Upper lobe of left lung (tissue), 6 donors: ENCODE data around the gene PNLIPRP2. TPM values are rescaled to one million over a fixed set of nuclear protein-coding genes. Genes with fewer than 3 reads are reported as not detected.

Experiments used
- ATAC-seq, 2 donors: fragments of 200-7000 bp; cut with Tn5 transposase; one replicate each; pipeline ENCODE4 v1.9.1; 2022; ENCODE audit warnings: mild to moderate bottlenecking in 2 of 2, moderate library complexity in 2 of 2; ENCODE audit not compliant: low FRiP score in 2 of 2
- DNase-seq, 2 donors: peaks; one replicate each; pipeline ENCODE4 v3.0.0-alpha.2; 2019 to 2020
- H3K27ac ChIP-seq, 4 donors: fragments of 200-600 bp; sonication (generic); one replicate each; pipeline ENCODE4 v1.5.1; 2016 to 2019
- H3K27me3 ChIP-seq, 4 donors: fragments of 200-600 bp; sonication (generic); one replicate each; pipeline ENCODE4 v1.5.1; 2017 to 2019
- H3K36me3 ChIP-seq, 4 donors: fragments of 200-600 bp; sonication (generic); one replicate each; pipeline ENCODE4 v1.5.1; 2016 to 2019
- H3K4me1 ChIP-seq, 4 donors: fragments of 200-600 bp; sonication (generic); one replicate each; pipeline ENCODE4 v1.5.1; 2018 to 2019
- H3K4me3 ChIP-seq, 4 donors: fragments of 200-600 bp; sonication (generic); one replicate each; pipeline ENCODE4 v1.5.1; 2017 to 2019; ENCODE audit warnings: mild to moderate bottlenecking in 2 of 4, moderate library complexity in 1 of 4
- H3K9me3 ChIP-seq, 4 donors: fragments of 200-600 bp; sonication (generic); one replicate each; pipeline ENCODE4 v1.5.1; 2018 to 2019
- EP300 ChIP-seq, 4 donors: sonication (generic); formaldehyde crosslinking; IDR thresholded peaks; one replicate each; pipeline ENCODE4 v1.5.1; 2017; ENCODE audit warnings: antibody characterized with exemption in 4 of 4, control low read depth in 2 of 4
- POLR2A ChIP-seq, 4 donors: fragments of 450-650 bp; IDR thresholded peaks; one replicate each; pipeline ENCODE4 v1.5.1; 2016 to 2017; ENCODE audit warnings: antibody characterized with exemption in 4 of 4, mild to moderate bottlenecking in 2 of 4
- POLR2AphosphoS5 ChIP-seq, 2 donors: sonication (generic); formaldehyde crosslinking; IDR thresholded peaks; one replicate each; pipeline ENCODE4 v1.5.1; 2017; ENCODE audit warnings: antibody characterized with exemption in 2 of 2
- WGBS, 2 donors: methylation state at CpG; one replicate each; pipeline ENCODE4 v1.1.5; 2017 to 2018; 5-methylcytosine and 5-hydroxymethylcytosine counted together
- total RNA-seq, 6 donors: library from RNA; depleted of rRNA in 4 of 6; stranded (reverse); fragments of >200 nt in 4 of 6; gene quantifications; one replicate each; pipeline versions ENCODE4 v1.1.0 to v1.2.1, GENCODE V29; 2016 to 2021
- TF ChIP-seq, protein P1 (sequence below), 6 experiments: fragments of 450-650 bp in 4 of 6; fragments of 200-600 bp in 2 of 6; sonication (generic) in 2 of 6; IDR thresholded peaks; one replicate each; pipeline ENCODE4 v1.5.1; 2016 to 2019; ENCODE audit warnings: antibody characterized with exemption in 6 of 6
- donor health status: DM: no; HTN: no; CAD: no; lungs with moderate emphysema.
- donor health status: DM: no; HTN: yes; CAD: no; lungs with severe emphysema.

PNLIPRP2 gene
- total RNA-seq, 6 donors from 2014 or later = 0.49 to 0.88 TPM; not detected in 4

DNA sequence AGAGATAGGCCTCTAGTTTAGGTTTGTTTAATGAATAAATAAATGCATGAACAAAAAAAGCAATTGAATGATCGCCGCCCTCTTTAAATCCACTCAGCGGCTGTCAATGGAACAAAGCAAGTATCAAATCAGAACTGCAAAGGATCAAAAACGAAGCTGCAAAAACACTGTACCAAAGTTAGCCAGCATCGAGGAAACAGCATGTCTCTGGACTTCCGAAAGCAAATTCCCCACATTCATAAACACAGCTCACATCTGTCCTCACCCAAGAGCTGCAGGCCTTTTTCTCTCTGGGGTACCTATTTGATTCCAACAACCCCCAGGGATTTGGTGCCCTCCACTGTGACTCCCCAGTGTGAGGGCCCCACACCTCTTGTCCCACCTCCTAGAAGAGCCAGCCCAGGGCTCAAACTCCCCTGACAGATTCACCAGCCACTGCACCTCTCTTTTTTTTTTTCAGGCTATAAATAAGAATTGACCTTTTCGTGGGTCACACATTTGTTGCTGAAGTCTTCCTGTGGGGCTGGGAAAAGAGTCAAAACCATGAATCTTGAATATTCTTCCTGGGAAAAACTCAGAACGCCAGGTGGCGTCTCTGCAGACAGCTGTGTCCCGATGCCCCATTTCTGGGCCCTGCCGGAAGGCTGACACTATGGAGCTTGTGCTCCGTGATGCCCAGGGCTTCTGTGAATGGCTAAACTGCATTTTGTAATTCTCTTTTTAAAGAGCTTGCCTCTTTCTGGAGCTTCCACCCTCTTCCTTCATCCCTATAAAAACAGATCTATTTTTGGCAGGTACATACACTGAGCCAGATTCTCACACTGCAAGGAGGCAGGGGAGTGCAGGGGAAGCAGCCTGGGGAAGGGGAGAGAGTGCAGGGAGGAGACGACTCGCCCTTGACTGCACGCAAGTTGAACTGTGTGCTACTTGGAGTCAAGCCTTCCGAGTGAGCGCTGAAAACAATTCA lies 69.9 kb downstream of the PNLIPRP2 start:
- no peak for TF ChIP-seq POLR2A (IDR thresholded peaks at IDR 0.05)
- no peak for TF ChIP-seq EP300 (IDR thresholded peaks at IDR 0.05)
- TF ChIP-seq, protein P1, sequence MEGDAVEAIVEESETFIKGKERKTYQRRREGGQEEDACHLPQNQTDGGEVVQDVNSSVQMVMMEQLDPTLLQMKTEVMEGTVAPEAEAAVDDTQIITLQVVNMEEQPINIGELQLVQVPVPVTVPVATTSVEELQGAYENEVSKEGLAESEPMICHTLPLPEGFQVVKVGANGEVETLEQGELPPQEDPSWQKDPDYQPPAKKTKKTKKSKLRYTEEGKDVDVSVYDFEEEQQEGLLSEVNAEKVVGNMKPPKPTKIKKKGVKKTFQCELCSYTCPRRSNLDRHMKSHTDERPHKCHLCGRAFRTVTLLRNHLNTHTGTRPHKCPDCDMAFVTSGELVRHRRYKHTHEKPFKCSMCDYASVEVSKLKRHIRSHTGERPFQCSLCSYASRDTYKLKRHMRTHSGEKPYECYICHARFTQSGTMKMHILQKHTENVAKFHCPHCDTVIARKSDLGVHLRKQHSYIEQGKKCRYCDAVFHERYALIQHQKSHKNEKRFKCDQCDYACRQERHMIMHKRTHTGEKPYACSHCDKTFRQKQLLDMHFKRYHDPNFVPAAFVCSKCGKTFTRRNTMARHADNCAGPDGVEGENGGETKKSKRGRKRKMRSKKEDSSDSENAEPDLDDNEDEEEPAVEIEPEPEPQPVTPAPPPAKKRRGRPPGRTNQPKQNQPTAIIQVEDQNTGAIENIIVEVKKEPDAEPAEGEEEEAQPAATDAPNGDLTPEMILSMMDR (IDR thresholded peaks at IDR 0.05) = no peak
- no peak for TF ChIP-seq POLR2AphosphoS5 (IDR thresholded peaks at IDR 0.05)
- H3K36me3 ChIP-seq = no peaks in the 10 kb centered on the region
- no peaks in the 10 kb centered on the region for H3K9me3 ChIP-seq
- no peaks in the 10 kb centered on the region for H3K27me3 ChIP-seq
- ATAC-seq (no peak), DNase-seq (no peak)
- 61 to 62% methylated on average over 17 of the region's 17 CpGs for WGBS, 2 donors
- H3K4me3 ChIP-seq = no peak overlapping the region
- peaks cover 0 to 8% (median 4%) of the 10 kb centered on the region in 4 donors for H3K4me1 ChIP-seq
- no peak overlapping the region for H3K27ac ChIP-seq

DNA sequence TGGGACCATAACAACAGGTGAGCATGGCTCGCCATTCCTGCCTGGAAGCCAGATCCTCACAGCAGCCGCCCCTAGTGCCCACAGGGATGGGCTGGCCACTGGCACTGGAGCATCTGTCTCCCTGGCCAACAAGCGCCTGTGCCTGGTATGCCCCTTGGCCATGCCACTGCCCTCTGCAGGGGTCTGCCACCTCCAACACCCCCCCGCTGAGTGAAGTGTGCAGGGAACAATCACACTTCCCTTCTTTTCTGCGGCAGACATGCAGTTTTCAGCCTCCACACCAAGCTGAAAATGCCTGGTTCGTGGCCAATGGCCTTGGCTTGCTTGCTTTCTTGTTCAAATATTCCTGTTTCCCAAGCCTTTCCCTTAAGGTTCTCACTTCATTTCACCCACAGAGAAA lies 70.9 kb downstream of the PNLIPRP2 start:
- Histone ChIP-seq H3K4me3 (no peak overlapping the region), H3K9me3 (no peaks in the 10 kb centered on the region), H3K36me3 (no peaks in the 10 kb centered on the region), H3K27me3 (no peaks in the 10 kb centered on the region), H3K27ac (no peak overlapping the region), H3K4me1 (peaks cover 0 to 8% (median 4%) of the 10 kb centered on the region in 4 donors)
- TF ChIP-seq POLR2AphosphoS5 (IDR thresholded peaks at IDR 0.05) (no peak), POLR2A (IDR thresholded peaks at IDR 0.05) (no peak), EP300 (IDR thresholded peaks at IDR 0.05) (no peak)
- TF ChIP-seq, protein P1 (IDR thresholded peaks at IDR 0.05) = no peak
- ATAC-seq = peak in 1 of 2 donors; percentile 3
- WGBS, 2 donors = 59 to 72% methylated on average over 3 to 6 of the region's 6 CpGs
- DNase-seq = no peak

DNA sequence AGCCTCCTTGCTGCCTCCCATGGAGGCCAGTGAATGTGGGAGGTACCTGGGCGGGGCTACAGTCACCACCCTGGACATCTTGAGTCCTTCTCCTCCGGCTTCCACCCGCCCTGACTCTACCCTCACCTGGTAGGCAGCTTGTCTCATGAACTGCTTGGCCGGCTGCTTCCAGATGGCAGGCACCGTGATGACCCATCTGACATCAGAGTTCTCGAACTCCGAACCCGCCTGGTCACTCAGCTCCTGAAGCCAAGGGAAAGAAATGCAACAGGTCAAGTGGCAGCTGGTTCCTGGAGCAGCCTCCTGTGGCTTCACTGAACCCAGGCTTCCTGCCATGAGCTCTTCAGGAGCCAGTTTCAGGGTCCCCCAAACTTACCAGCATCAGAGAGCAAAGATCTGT lies 71.5 kb downstream of the PNLIPRP2 start:
- ATAC-seq (no peak), DNase-seq (no peak)
- no peaks in the 10 kb centered on the region for H3K27me3 ChIP-seq
- no peak overlapping the region for H3K27ac ChIP-seq
- TF ChIP-seq, protein P1 (IDR thresholded peaks at IDR 0.05) = no peak
- TF ChIP-seq POLR2AphosphoS5 (IDR thresholded peaks at IDR 0.05) = no peak
- TF ChIP-seq EP300 (IDR thresholded peaks at IDR 0.05) = no peak
- H3K4me3 ChIP-seq = no peak overlapping the region
- no peaks in the 10 kb centered on the region for H3K9me3 ChIP-seq
- peaks cover 0 to 8% (median 4%) of the 10 kb centered on the region in 4 donors for H3K4me1 ChIP-seq
- no peaks in the 10 kb centered on the region for H3K36me3 ChIP-seq
- WGBS, 2 donors = 84 to 89% methylated on average over 7 to 8 of the region's 8 CpGs

DNA sequence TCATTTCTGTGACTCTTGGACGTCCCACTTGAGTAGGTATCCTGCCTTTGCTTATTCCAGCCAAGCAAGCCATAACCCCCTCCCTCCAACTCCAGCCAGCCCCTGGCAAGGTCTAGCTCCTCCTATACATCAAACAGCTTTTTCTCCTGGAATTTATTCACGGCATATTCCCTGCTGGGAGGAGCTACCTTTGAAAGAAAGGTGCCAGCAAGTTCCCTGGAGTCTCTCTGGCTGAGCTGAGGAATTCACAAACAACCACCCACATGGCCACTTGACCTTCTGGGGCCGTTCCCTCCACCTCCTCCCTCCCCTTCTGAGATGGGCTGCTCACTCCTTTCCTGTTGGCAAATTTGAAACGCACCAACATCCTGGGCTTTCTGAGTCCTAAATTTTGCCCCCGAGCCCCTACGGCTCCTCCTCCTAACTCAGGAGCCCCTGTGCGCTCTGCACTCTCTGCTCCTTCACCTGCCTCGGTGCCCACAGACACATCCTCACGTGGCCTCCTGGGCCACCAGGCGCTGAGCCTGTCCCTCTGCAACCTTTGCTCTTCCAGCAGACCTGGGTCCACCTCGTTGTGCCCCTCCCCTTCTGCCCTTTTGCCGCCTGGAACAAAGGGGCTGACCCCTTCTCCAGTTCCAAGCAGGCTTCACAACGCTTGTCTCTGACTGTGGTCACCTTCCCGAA lies 73.6 kb downstream of the PNLIPRP2 start:
- no peaks in the 10 kb centered on the region for H3K36me3 ChIP-seq
- TF ChIP-seq POLR2A (IDR thresholded peaks at IDR 0.05) (no peak), EP300 (IDR thresholded peaks at IDR 0.05) (no peak), POLR2AphosphoS5 (IDR thresholded peaks at IDR 0.05) (no peak)
- TF ChIP-seq, protein P1 (IDR thresholded peaks at IDR 0.05) = no peak
- H3K4me3 ChIP-seq = no peak overlapping the region
- peaks cover 0 to 8% (median 4%) of the 10 kb centered on the region in 4 donors for H3K4me1 ChIP-seq
- DNase-seq (peak in 1 of 2 donors; percentile 35), ATAC-seq (peak in 1 of 2 donors; percentile 32)
- no peaks in the 10 kb centered on the region for H3K9me3 ChIP-seq
- no peak overlapping the region for H3K27ac ChIP-seq
- WGBS, 2 donors = 48 to 59% methylated on average over 14 of the region's 14 CpGs
- H3K27me3 ChIP-seq = no peaks in the 10 kb centered on the region

Other genes starting within 250 kb of the PNLIPRP2 start
- gene PNLIPRP3, start 193.1 kb upstream of the PNLIPRP2 start, total RNA-seq = under 1 TPM in 2 of 6 donors, not detected in 4; 0.20 to 0.22 TPM
- gene PNLIP, start 75.0 kb upstream of the PNLIPRP2 start, total RNA-seq = 1 to 10 TPM in 2 of 6 donors, not detected in 4; 1.7 to 3.3 TPM
- gene PNLIPRP1, start 30.0 kb upstream of the PNLIPRP2 start, total RNA-seq = 1 to 10 TPM in 1 of 6 donors, under 1 TPM in 1, not detected in 4; 0.66 to 1.7 TPM
- 10 to 100 TPM in 2 of 6 donors, 1 to 10 TPM in 4; 4.2 to 11.6 (median 6.1) TPM for gene HSPA12A, start 121.6 kb downstream of the PNLIPRP2 start, total RNA-seq
- gene ENO4, start 228.5 kb downstream of the PNLIPRP2 start, total RNA-seq = 1 to 10 TPM in 4 of 6 donors, under 1 TPM in 2; 0.06 to 3.0 (median 1.1) TPM